Upper lobe of left lung (tissue), 4 donors: ENCODE results near the gene RIIAD1.

Experiments used
- CTCF ChIP-seq, 6 experiments: fragments of 450-650 bp in 4 of 6; fragments of 200-600 bp in 2 of 6; sonication (generic) in 2 of 6; IDR thresholded peaks; one replicate each; pipeline ENCODE4 v1.5.1; 2016 to 2019; ENCODE audit warnings: antibody characterized with exemption in 6 of 6
- EP300 ChIP-seq, 4 donors: sonication (generic); formaldehyde crosslinking; IDR thresholded peaks; one replicate each; pipeline ENCODE4 v1.5.1; 2017; ENCODE audit warnings: antibody characterized with exemption in 4 of 4, control low read depth in 2 of 4
- POLR2A ChIP-seq, 4 donors: fragments of 450-650 bp; IDR thresholded peaks; one replicate each; pipeline ENCODE4 v1.5.1; 2016 to 2017; ENCODE audit warnings: antibody characterized with exemption in 4 of 4, mild to moderate bottlenecking in 2 of 4
- POLR2AphosphoS5 ChIP-seq, 2 donors: sonication (generic); formaldehyde crosslinking; IDR thresholded peaks; one replicate each; pipeline ENCODE4 v1.5.1; 2017; ENCODE audit warnings: antibody characterized with exemption in 2 of 2

- TF ChIP-seq CTCF (IDR thresholded peaks at IDR 0.05), result no peak
- TF ChIP-seq POLR2A (IDR thresholded peaks at IDR 0.05), result no peak
- TF ChIP-seq EP300 (IDR thresholded peaks at IDR 0.05), result no peak
- no peak for TF ChIP-seq POLR2AphosphoS5 (IDR thresholded peaks at IDR 0.05)
Observed at GRCh38 chr1:151721788-151722510, 627 bp downstream of the RIIAD1 start.
